Glutamatergic neuron (in vitro differentiated cells): ENCODE data around the gene NDUFS5. TPM values are rescaled to one million over a fixed set of nuclear protein-coding genes. Genes with fewer than 3 reads are reported as not detected.
A peak's percentile ranks its signal among the peaks of the same experiment; 100 is the strongest.

Experiments
- DNase-seq: peaks from one replicate; pipeline ENCODE4 v3.0.0; 2022
- H3K27ac Mint-ChIP-seq: one replicate; pipeline ENCODE4 v1.8.0; 2020; ENCODE audit warnings: mild to moderate bottlenecking, mixed read lengths, inconsistent platforms; ENCODE audit not compliant: unreplicated experiment
- H3K27me3 Mint-ChIP-seq: one replicate; pipeline ENCODE4 v1.8.0; 2020; ENCODE audit warnings: mild to moderate bottlenecking, moderate library complexity, mixed read lengths, inconsistent platforms; ENCODE audit not compliant: unreplicated experiment
- H3K36me3 Mint-ChIP-seq: one replicate; pipeline ENCODE4 v1.8.0; 2020; ENCODE audit warnings: mild to moderate bottlenecking, mixed read lengths, inconsistent platforms; ENCODE audit not compliant: unreplicated experiment
- H3K4me1 Mint-ChIP-seq: one replicate; pipeline ENCODE4 v1.8.0; 2020; ENCODE audit warnings: mild to moderate bottlenecking, low read depth, mixed read lengths, inconsistent platforms; ENCODE audit not compliant: unreplicated experiment
- H3K4me3 Mint-ChIP-seq: one replicate; pipeline ENCODE4 v1.8.0; 2020; ENCODE audit warnings: mild to moderate bottlenecking, mixed read lengths, inconsistent platforms; ENCODE audit not compliant: unreplicated experiment
- H3K9me3 Mint-ChIP-seq: one replicate; pipeline ENCODE4 v1.8.0; 2020; ENCODE audit warnings: mild to moderate bottlenecking, moderate library complexity, mixed read lengths, inconsistent platforms; ENCODE audit not compliant: unreplicated experiment
- CTCF ChIP-seq: fragments of 200-600 bp; sonication (generic); IDR thresholded peaks from one replicate; pipeline ENCODE4 v1.5.0; 2021; ENCODE audit not compliant: partially characterized antibody, unreplicated experiment
- total RNA-seq: library from RNA; stranded (reverse); fragmentation: NEBNext Ultra II Directional; extraction: Animal tissue kit (Norgen Biotek cat#: 25700); gene quantifications from one replicate; pipeline ENCODE4 v1.2.1, GENCODE V29; 2021; ENCODE audit not compliant: unreplicated experiment

NDUFS5 gene
- total RNA-seq, 1 donor from 2014 or later, result 320 TPM

GRCh38 chr1:38997034-38997900 is 28.9 kb upstream of the NDUFS5 start:
- DNase-seq, result no peak
- Mint-ChIP-seq H3K4me1 (peaks cover 24% of the 10 kb centered on the region), H3K27me3 (no peaks in the 10 kb centered on the region), H3K36me3 (no peaks in the 10 kb centered on the region), H3K9me3 (no peaks in the 10 kb centered on the region), H3K27ac (peak overlapping the region; percentile 7), H3K4me3 (peak overlapping the region; percentile 50)
- TF ChIP-seq CTCF, result no peak

DNA sequence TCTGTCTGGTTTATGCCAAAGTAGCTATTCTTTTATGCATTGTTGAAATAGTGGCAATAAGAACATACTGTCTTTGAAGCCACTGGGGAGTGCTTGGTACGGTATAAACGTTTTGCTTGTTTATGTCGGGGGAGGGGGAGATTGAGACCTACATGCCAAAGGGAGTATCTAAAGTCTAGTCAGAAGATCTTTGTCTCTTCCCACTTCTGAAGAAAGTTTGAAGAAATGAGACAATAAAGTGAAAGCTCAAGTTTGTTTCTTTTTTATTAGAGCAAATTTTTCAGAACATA is 28.3 kb upstream of the NDUFS5 start:
- H3K27ac Mint-ChIP-seq, result no peak overlapping the region
- peak overlapping the region; percentile 50 for H3K4me3 Mint-ChIP-seq
- no peaks in the 10 kb centered on the region for H3K36me3 Mint-ChIP-seq
- no peak for DNase-seq
- peaks cover 19% of the 10 kb centered on the region for H3K4me1 Mint-ChIP-seq
- TF ChIP-seq CTCF, result no peak
- H3K27me3 Mint-ChIP-seq, result no peaks in the 10 kb centered on the region
- no peaks in the 10 kb centered on the region for H3K9me3 Mint-ChIP-seq

GRCh38 chr1:39001516-39002421 is 24.4 kb upstream of the NDUFS5 start:
- Mint-ChIP-seq H3K27me3 (no peaks in the 10 kb centered on the region), H3K36me3 (peaks cover 4% of the 10 kb centered on the region), H3K4me3 (no peak overlapping the region), H3K9me3 (no peaks in the 10 kb centered on the region), H3K27ac (no peak overlapping the region), H3K4me1 (peaks cover 15% of the 10 kb centered on the region)
- DNase-seq, result no peak
- TF ChIP-seq CTCF, result no peak

GRCh38 chr1:39003281-39003680 is 22.9 kb upstream of the NDUFS5 start:
- no peak for DNase-seq
- no peak for TF ChIP-seq CTCF
- Mint-ChIP-seq H3K9me3 (no peaks in the 10 kb centered on the region), H3K36me3 (peaks cover 4% of the 10 kb centered on the region), H3K4me1 (peaks cover 5% of the 10 kb centered on the region), H3K27me3 (no peaks in the 10 kb centered on the region), H3K4me3 (no peak overlapping the region), H3K27ac (no peak overlapping the region)
